Neural cell (in vitro differentiated cells): Measurements from ENCODE around the gene SDK2. TPM values are rescaled to one million over a fixed set of nuclear protein-coding genes. Genes with fewer than 3 reads are reported as not detected.

Experiments
- H2AFZ ChIP-seq: fragments of 200-600, 300-800 bp; sonication (generic), shearing (Covaris generic); 2 replicates; pipeline ENCODE4 v1.6.0; 2014; ENCODE audit warnings: low read depth, mild to moderate bottlenecking, antibody characterized with exemption, low read length, moderate library complexity
- H3F3A ChIP-seq: fragments of 200-600 bp; shearing (Covaris generic); 2 replicates; pipeline ENCODE4 v1.6.1; 2016; ENCODE audit warnings: mild to moderate bottlenecking, moderate library complexity, mixed read lengths, antibody characterized with exemption, low read length; ENCODE audit not compliant: insufficient read depth, poor library complexity, severe bottlenecking
- H3K27ac ChIP-seq: fragments of 200-600, 300-800 bp; sonication (generic), shearing (Covaris generic); 2 replicates; pipeline ENCODE4 v1.5.1; 2014; ENCODE audit warnings: mild to moderate bottlenecking, low read length, moderate library complexity
- H3K27me3 ChIP-seq: fragments of 300-800, 200-600 bp; sonication (generic), shearing (Covaris generic); 2 replicates; pipeline ENCODE4 v1.6.0; 2014; ENCODE audit warnings: mild to moderate bottlenecking, low read depth, low read length, moderate library complexity; ENCODE audit not compliant: insufficient read depth
- H3K36me3 ChIP-seq: fragments of 300-800, 200-600 bp; sonication (generic), shearing (Covaris generic); 2 replicates; pipeline ENCODE4 v1.5.1; 2014; ENCODE audit warnings: mild to moderate bottlenecking, antibody characterized with exemption, low read length, moderate library complexity; ENCODE audit not compliant: insufficient read depth
- H3K4me2 ChIP-seq: fragments of 300-800, 200-600 bp; sonication (generic), shearing (Covaris generic); 2 replicates; pipeline ENCODE4 v1.6.0; 2014; ENCODE audit warnings: mild to moderate bottlenecking, low read length
- H3K4me3 ChIP-seq: fragments of 300-800, 200-600 bp; sonication (generic), shearing (Covaris generic); 2 replicates; pipeline ENCODE4 v1.5.1; 2014; ENCODE audit warnings: mild to moderate bottlenecking, low read length, moderate library complexity
- H3K79me2 ChIP-seq: fragments of 200-600 bp; shearing (Covaris generic); replicated peaks from 2 replicates; pipeline ENCODE4 v1.6.0; 2014; ENCODE audit warnings: mild to moderate bottlenecking, low read length, moderate library complexity; ENCODE audit not compliant: insufficient read depth
- H3K9ac ChIP-seq: fragments of 300-800, 200-600 bp; sonication (generic), shearing (Covaris generic); 2 replicates; pipeline ENCODE4 v1.6.1; 2016; ENCODE audit warnings: mild to moderate bottlenecking, low read length, mixed read lengths
- H3K9me2 ChIP-seq: fragments of 200-600 bp; shearing (Covaris generic); 2 replicates; pipeline ENCODE4 v1.6.1; 2016; ENCODE audit warnings: mild to moderate bottlenecking, low read length, mixed read lengths; ENCODE audit not compliant: insufficient read depth
- H3K9me3 ChIP-seq: fragments of 200-600, 300-800 bp; sonication (generic), shearing (Covaris generic); 2 replicates; pipeline ENCODE4 v1.6.1; 2016; ENCODE audit warnings: mild to moderate bottlenecking, mixed run types, low read length, moderate library complexity, mixed read lengths
- H4K20me1 ChIP-seq: fragments of 200-600 bp; shearing (Covaris generic); 2 replicates; pipeline ENCODE4 v1.6.1; 2016; ENCODE audit warnings: mild to moderate bottlenecking, mixed run types; ENCODE audit not compliant: insufficient read depth
- EP300 ChIP-seq: fragments of 450-650 bp; conservative IDR thresholded peaks from 2 replicates; pipeline ENCODE4 v1.6.1; 2014; ENCODE audit warnings: antibody characterized with exemption, mild to moderate bottlenecking, moderate library complexity; ENCODE audit not compliant: poor library complexity, severe bottlenecking
- EZH2 ChIP-seq: fragments of 200-600, 300-800 bp; shearing (Covaris generic), sonication (generic); IDR thresholded peaks from 2 replicates; pipeline ENCODE4 v1.6.1; 2014; ENCODE audit warnings: antibody characterized with exemption, low read length, borderline replicate concordance, mild to moderate bottlenecking; ENCODE audit not compliant: insufficient read depth, poor library complexity, severe bottlenecking
- MXI1 ChIP-seq: fragments of 450-650 bp; conservative IDR thresholded peaks from 2 replicates; pipeline ENCODE4 v1.6.1; 2014; ENCODE audit warnings: antibody characterized with exemption, mild to moderate bottlenecking; ENCODE audit not compliant: poor library complexity, severe bottlenecking
- POLR2AphosphoS5 ChIP-seq: IDR thresholded peaks from 2 replicates; pipeline ENCODE4 v1.6.1; 2012
- RAD21 ChIP-seq: fragments of 450-650 bp; conservative IDR thresholded peaks from 2 replicates; pipeline ENCODE4 v1.6.1; 2014; ENCODE audit warnings: antibody characterized with exemption, mild to moderate bottlenecking, moderate library complexity
- SMC3 ChIP-seq: fragments of 450-650 bp; conservative IDR thresholded peaks from 2 replicates; pipeline ENCODE4 v1.6.1; 2014; ENCODE audit warnings: antibody characterized with exemption, mild to moderate bottlenecking, moderate library complexity; ENCODE audit not compliant: poor library complexity
- TAF1 ChIP-seq: IDR thresholded peaks from 2 replicates; pipeline ENCODE4 v1.6.1; 2012; ENCODE audit warnings: low read depth
- polyA plus RNA-seq: library from polyadenylated mRNA; depleted of rRNA; stranded (reverse); fragments of >200 nt; gene quantifications from 2 replicates; pipeline ENCODE4 v1.2.3, GENCODE V29; 2014
- TF ChIP-seq, protein P1 (sequence below): fragments of 450-650 bp; IDR thresholded peaks from 2 replicates; pipeline ENCODE4 v1.5.1; 2014; ENCODE audit warnings: antibody characterized with exemption, mild to moderate bottlenecking, moderate library complexity; ENCODE audit not compliant: poor library complexity, severe bottlenecking
- TF ChIP-seq, protein P2 (sequence below): IDR thresholded peaks from 2 replicates; pipeline ENCODE4 v1.6.1; 2012; ENCODE audit warnings: borderline replicate concordance

The SDK2 gene
- polyA plus RNA-seq, 1 donor from 2014 or later: 0.73 TPM

DNA sequence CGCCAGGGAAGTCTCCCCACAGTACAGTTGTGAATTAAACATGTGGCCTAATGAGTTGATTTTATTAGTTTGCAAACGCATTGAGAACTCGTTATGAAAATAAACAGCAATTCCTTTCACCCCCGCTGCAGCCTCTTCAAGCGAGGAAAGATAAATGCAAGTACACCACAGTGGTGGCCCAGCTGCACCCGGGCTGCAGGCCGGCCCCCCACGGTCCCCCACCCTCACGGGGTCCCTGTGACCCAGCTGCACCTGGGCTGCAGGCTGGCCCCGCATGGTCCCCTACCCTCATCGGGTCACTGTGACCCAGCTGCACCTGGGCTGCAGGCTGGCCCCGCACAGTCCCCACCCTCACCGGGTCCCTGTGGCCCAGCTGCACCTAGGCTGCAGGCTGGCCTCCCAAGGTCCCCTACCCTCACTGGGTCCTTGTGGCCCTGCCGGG is 32.2 kb downstream of the SDK2 start:
- H3K9ac ChIP-seq: no peak overlapping the region
- no peak overlapping the region for H3K4me3 ChIP-seq
- H3K27ac ChIP-seq: peak overlapping the region; percentile 5
- TF ChIP-seq, protein P1, sequence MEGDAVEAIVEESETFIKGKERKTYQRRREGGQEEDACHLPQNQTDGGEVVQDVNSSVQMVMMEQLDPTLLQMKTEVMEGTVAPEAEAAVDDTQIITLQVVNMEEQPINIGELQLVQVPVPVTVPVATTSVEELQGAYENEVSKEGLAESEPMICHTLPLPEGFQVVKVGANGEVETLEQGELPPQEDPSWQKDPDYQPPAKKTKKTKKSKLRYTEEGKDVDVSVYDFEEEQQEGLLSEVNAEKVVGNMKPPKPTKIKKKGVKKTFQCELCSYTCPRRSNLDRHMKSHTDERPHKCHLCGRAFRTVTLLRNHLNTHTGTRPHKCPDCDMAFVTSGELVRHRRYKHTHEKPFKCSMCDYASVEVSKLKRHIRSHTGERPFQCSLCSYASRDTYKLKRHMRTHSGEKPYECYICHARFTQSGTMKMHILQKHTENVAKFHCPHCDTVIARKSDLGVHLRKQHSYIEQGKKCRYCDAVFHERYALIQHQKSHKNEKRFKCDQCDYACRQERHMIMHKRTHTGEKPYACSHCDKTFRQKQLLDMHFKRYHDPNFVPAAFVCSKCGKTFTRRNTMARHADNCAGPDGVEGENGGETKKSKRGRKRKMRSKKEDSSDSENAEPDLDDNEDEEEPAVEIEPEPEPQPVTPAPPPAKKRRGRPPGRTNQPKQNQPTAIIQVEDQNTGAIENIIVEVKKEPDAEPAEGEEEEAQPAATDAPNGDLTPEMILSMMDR: no peak
- TF ChIP-seq SMC3 (no peak), TAF1 (no peak), POLR2AphosphoS5 (no peak), MXI1 (no peak), EP300 (no peak), EZH2 (no peak), RAD21 (no peak)
- TF ChIP-seq, protein P2, sequence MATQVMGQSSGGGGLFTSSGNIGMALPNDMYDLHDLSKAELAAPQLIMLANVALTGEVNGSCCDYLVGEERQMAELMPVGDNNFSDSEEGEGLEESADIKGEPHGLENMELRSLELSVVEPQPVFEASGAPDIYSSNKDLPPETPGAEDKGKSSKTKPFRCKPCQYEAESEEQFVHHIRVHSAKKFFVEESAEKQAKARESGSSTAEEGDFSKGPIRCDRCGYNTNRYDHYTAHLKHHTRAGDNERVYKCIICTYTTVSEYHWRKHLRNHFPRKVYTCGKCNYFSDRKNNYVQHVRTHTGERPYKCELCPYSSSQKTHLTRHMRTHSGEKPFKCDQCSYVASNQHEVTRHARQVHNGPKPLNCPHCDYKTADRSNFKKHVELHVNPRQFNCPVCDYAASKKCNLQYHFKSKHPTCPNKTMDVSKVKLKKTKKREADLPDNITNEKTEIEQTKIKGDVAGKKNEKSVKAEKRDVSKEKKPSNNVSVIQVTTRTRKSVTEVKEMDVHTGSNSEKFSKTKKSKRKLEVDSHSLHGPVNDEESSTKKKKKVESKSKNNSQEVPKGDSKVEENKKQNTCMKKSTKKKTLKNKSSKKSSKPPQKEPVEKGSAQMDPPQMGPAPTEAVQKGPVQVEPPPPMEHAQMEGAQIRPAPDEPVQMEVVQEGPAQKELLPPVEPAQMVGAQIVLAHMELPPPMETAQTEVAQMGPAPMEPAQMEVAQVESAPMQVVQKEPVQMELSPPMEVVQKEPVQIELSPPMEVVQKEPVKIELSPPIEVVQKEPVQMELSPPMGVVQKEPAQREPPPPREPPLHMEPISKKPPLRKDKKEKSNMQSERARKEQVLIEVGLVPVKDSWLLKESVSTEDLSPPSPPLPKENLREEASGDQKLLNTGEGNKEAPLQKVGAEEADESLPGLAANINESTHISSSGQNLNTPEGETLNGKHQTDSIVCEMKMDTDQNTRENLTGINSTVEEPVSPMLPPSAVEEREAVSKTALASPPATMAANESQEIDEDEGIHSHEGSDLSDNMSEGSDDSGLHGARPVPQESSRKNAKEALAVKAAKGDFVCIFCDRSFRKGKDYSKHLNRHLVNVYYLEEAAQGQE: no peak
- H2AFZ ChIP-seq: no peak overlapping the region
- no peaks in the 10 kb centered on the region for H3F3A ChIP-seq
- H3K79me2 ChIP-seq: peaks cover 33% of the 10 kb centered on the region
- no peaks in the 10 kb centered on the region for H4K20me1 ChIP-seq
- H3K4me2 ChIP-seq: no peak overlapping the region
- H3K9me2 ChIP-seq: no peaks in the 10 kb centered on the region
- no peaks in the 10 kb centered on the region for H3K27me3 ChIP-seq
- no peaks in the 10 kb centered on the region for H3K9me3 ChIP-seq
- H3K36me3 ChIP-seq: no peaks in the 10 kb centered on the region

DNA sequence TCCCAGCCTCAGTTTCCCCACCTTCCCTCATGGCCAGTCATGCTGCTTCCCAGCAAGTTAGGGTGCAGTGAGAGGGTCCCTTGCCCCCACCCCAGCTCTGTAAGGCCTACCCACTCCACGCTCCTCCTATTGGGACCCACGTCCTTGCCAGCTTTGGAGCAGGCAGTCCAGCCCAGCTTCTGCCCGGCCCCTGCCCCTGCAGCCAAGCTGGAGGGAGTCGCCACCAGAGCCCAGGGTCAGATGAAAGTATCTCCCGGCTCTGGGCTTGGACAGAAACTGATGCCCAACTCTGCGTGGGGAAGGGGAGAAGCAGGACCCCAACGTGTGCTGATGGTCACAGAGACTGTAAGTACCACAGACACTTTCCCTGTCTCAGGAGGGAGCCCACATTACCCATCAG is 32.6 kb downstream of the SDK2 start:
- Histone ChIP-seq H2AFZ (no peak overlapping the region), H3K79me2 (peaks cover 32% of the 10 kb centered on the region), H3K4me2 (no peak overlapping the region), H3K36me3 (no peaks in the 10 kb centered on the region), H3K27me3 (no peaks in the 10 kb centered on the region), H3K9me2 (no peaks in the 10 kb centered on the region), H3K9ac (no peak overlapping the region), H3K27ac (no peak overlapping the region), H4K20me1 (no peaks in the 10 kb centered on the region), H3K4me3 (no peak overlapping the region), H3K9me3 (no peaks in the 10 kb centered on the region), H3F3A (no peaks in the 10 kb centered on the region)
- TF ChIP-seq, protein P2: no peak
- no peak for TF ChIP-seq SMC3
- no peak for TF ChIP-seq EZH2
- no peak for TF ChIP-seq TAF1
- no peak for TF ChIP-seq MXI1
- no peak for TF ChIP-seq EP300
- TF ChIP-seq, protein P1: no peak
- no peak for TF ChIP-seq POLR2AphosphoS5
- no peak for TF ChIP-seq RAD21
